ENCODE results near the gene GTF2F2.

GTF2F2 gene

DNA sequence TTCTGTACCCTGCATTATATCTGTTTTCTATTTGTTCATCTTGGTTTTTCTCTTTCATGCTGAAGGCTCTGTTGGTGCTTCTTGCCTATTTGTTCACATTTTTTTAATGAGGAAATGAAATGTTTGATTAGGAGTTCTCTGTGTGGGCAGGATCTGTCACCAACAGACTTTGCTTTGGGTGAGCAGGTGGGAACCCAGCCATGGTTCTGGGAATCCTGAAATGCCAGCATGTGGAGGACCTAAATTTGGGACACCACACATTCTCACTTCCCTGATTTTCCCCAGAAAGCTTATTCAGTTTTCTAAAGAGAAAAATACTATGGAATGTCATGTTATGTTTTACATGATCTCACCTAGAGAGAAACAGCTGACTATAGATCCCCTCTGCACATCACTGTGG is 186.7 kb downstream of the GTF2F2 start:
- no peak for DNase-seq

DNA sequence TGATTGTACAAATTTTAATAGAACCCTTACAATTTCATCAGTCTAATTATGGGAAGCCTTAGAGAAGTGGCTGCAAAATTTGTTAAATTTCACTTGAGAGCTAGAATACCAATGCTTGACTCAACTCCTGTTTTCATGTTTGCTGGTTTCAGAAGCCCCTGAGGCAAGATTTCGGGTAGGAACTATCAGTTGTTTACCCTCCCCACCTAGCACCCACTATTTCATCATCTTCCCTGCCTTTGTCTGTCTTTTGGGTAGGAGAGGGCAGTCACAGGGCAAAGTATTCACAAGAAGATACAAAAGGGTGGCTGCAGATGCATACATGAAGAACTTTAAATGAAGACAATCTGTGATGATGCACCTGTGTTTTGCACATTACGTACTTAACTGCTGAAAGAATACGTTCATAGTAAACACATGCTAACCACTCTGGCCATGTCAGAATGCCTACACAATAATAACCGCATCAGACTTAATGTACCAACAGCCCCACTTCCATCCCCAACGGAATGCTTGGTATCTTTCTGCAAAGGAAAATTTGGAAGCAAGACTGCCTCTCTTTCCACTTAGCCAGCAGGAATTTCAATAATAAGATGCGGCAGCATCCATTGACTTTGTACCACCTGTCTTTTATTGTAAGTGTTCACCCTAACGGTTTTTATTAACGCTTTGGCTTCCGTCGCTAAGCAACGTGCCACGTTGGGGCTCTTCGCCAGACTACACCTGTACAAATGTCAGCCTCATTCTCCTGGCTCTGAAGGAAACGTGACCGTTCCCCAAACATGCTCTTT is 190.2 kb downstream of the GTF2F2 start:
- no peak for DNase-seq

DNA sequence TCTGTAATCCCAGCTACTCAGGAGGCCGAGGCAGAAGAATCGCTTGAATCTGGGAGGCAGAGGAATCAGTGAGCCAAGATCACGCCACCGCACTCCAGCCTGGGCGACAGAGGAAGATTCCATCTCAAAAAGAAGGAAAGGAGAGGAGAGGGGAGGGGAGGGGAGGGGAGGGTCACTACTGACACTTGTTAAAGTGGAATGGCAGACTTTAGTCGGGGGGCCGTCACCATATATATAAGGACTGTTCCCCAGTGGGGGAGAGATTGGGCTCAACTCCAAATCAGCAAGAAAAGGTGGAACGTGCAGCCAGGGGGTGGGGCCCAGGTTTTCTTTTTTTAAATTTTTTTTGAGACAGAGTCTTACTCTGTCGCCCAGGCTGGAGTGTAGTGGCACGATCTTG is 194.5 kb downstream of the GTF2F2 start:
- DNase-seq = no peak

DNA sequence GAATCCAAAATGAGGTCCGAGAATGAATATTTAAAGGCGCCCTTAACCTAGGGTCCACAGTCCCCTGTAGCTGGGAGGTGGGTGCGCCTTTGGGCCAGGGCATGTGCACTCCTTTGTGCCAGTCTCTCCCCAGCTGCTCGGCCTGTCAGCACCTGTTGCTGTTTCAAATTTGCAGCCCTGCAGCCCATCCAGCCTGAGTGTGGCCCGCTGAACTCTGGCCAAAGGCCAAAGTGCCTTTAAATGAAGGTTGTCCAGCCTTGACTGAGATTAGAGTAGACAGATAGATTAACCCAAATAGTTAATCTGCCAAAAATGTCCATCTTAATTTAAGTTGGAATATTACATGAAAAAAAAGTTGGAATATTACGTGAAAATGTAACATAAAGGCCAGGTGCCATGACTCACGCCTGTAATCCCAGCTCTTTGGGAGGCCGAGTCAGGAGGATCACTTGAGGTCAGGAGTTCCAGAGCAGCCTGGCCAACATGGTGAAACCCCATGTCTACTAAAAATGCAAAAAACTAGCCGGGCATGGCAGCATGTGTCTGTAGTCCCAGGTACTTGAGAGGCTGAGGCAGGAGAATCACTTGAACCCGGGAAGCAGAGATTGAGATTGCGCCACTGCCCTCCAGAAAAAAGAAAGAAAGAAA is 195.3 kb downstream of the GTF2F2 start:
- no peak for DNase-seq

DNA sequence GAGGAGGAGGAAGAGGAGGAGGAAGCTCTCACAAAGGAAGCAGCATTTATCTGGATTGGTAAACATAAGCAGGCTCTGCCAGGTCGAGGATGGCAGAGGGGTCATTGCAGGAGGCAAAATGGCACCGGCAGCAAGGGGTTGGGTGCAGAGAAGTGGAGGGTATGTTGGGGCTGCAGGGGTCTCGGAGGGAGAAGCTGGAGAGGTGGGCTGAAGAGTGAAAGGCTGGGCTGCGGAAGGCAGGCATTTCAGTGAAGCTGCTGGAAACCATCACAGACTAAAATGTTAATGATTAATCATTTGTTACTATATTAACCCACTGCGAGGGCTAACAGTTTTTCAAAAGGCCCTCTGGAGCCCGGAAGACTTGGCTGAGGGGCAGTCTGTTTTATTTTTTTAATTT is 196.0 kb downstream of the GTF2F2 start:
- no peak for DNase-seq

DNA sequence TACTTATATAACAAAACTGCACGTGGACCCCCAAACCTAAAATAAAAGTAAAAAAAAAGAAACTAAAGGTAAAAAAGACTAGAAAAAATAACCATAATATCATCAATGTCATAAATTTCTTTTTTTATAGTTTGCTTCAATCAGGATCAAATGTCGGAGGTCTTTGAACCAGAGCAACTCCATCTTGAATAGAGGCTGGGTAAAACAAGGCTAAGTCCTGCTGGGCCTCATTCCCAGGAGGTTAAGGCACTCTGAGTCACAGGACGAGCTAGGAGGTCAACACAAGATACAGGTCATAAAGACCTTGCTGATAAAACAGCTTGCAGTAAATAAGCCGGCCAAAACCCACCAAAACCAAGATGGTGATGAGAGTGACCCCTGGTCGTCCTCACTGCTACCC is 196.7 kb downstream of the GTF2F2 start:
- DNase-seq = no peak

DNA sequence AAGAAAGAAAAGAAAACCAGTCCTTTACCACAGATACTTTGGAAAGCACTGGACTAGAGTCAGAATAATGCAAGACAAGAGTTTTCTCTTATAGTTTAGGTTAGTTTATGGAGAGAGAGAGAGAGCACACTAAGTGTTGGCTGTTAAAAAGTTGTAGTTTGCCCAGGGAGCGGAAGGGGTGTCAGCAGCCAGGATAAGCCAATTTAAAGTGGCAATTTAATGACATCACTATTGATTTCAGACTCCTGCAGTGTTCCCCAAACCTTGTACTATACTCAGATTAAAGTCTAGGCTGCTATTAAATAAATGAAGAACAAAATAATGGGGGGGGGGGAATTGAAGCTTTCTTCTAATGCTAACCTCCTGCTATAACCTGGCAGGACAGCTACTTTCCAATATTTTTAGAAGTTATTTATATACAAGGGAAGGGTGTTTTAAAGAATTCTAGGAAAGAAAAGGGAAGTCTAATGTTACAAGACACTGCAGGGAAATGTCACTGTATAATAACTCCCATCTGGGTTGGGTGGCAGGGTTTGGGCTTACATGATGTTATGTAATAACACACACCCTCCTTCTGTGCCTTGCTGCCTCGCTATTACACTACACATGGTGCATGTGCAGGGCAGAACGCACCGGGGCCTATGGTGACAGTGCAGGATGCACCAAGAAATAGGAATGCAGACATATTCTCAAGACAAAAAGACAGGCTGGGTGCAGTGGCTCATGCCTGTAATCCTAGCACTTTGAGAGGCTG is 200.7 kb downstream of the GTF2F2 start:
- no peak for DNase-seq

DNA sequence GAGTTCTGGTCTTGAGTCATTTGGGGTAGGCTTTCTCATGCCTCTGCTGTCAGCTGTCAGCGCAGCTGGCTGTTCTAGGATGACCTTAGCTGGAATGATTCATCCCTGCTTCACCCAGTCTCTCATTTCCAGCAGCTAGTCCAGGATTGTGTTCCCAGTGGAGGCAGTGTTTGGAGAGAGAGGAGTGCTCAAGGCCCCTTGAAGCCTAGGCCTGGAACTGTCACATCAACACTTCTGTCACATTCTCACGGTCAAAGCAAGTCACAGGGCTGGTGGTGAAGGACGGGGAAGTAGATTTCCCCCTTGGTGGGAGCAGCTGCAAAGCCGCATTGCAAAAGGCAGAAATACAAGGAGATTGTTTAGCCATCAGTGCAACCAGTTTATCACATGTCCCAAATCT is 205.5 kb downstream of the GTF2F2 start:
- DNase-seq = no peak

DNA sequence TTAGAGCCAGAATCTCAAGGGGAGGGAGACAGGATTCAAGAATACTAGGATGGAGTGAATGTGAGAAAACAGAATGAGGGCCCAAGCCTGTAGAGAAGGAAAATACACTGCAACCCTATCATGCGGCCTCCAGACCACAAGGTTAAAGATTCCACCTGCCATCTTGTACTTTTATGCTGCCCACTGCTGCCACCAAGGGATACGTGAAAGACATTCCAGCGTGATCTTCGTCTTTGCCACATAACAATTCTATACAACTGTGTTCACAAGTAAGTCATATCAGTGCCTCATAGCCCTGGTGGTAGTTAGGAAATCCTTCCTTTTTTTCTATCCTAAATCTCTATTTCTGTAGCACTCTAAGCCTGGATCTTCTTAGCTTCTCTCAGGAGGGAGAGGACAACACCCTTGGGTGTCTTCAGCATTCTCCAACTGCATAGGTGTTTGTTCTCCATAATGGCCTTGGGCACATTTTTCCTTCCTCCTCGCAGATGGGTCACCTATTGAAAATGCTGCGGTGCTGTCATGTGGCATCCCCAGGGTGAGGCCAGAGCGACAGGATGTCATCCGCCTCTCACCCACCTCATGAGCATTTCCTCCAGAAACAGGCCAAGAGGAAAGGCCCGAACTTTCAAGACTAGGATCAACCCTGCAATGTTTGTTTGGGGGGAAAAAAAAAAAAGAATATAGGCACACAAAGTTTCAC is 207.1 kb downstream of the GTF2F2 start:
- DNase-seq = no peak

DNA sequence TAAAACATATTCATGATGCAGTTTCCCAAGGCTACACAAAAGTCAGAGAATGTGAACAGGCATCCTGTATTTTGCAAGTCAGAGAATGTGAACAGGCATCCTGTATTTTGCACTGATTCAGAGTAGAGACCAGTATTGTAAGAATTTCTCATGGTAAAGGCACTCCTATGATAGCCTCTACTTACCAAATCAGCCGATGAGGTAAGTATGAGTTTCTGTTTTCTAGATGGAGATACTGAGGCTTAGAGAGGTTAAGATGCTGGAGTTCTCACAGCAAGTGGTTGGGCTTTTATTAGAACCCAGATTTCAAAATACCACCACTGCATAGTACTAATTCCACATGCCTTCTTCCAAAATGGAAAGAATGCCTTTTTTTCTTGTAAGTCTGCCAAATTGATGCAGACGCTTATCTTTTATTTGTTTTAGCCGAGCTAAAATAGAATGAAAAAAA is 208.4 kb downstream of the GTF2F2 start:
- DNase-seq = no peak

DNA sequence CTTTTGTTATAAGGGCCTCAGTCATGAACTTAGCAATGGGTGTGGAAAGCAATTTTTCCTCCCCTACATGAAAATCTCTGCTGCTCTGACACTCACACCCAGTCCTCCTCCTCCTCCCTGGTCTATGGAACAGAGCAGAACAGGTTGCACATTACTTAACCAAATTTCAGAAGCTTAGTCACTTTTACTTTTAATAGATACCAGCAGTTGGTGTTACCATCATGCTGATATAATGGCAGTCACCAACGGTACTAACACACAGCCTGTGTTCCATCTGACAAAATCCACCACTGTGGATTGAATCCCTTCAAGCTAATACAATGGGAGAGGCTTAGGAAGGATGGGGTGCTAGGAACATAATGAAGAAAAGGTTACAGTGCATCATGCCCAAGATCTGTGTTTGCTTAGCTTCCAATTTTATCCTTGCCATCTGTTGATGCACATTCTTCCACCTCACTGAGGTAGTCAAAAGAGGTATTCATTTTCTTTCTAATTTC is 210.9 kb downstream of the GTF2F2 start:
- no peak for DNase-seq

DNA sequence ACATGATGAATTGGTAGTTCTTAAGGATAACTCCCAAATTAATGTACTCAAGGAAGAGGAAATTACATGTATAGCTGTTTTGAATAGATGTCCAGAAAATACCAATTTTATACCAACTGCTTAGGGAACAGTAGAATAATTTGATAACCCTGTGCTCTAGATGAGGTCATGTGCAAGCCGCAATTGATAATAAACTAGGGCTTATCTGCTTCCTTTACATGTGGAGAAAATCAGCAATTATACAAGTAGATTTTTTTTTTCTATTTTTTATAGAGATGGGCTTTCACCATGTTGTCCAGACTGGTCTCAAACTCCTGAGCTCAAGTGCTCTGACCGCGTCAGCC is 211.4 kb downstream of the GTF2F2 start:
- DNase-seq = no peak

DNA sequence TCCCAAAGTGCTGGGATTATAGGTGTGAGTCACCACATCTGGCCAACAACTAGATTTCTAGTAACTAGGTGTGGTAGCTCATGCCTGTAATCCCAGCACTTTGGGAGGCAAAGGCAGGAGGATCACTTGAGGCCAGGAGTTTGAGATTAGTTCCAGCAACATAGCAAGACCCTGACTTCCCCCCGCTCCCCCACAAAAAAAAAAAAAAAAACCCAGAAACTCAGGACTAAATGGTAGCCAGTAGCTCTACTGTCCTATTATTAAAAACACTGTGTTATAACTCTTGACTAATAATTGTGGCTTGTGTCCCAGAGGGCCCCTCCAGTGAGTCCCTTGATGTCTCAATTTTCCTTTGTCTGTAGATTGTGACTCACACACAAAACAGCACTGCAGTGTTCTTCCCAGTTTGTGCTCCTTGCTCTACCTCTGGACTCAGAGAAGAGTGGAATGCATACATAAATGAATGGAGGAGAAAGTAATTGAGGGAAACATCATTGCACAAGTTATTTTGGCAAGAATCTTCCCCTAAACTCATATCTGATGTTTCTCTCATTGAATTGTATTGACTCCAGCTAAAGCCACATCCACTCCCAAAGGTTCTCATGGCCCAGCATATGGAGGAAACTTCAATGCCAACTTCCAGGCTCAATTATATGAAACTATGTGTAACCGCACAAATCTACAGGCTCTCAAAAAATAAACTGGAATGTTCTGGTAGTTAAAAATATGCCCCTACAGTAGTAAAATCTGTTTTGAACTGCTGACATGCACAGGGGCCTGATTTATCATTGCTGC is 211.9 kb downstream of the GTF2F2 start:
- no peak for DNase-seq

DNA sequence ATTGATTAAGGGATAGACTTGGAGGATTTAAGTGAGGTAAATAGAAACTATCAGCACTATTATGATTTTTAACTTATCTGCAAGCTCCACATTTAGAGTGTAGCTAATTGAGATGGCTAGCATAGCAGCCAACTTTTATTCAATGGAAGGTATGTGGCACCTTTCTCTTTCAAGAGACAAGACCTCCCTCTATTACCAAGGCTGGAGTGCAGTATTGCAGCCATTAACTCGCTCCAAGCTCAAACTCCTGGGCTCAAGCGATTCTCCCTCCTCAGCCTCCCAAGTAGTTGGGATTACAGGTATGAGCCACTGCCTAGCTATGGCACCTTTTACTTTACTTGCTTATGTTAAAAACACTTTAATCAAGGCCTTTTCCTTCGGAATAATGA is 212.5 kb downstream of the GTF2F2 start:
- no peak for DNase-seq

DNA sequence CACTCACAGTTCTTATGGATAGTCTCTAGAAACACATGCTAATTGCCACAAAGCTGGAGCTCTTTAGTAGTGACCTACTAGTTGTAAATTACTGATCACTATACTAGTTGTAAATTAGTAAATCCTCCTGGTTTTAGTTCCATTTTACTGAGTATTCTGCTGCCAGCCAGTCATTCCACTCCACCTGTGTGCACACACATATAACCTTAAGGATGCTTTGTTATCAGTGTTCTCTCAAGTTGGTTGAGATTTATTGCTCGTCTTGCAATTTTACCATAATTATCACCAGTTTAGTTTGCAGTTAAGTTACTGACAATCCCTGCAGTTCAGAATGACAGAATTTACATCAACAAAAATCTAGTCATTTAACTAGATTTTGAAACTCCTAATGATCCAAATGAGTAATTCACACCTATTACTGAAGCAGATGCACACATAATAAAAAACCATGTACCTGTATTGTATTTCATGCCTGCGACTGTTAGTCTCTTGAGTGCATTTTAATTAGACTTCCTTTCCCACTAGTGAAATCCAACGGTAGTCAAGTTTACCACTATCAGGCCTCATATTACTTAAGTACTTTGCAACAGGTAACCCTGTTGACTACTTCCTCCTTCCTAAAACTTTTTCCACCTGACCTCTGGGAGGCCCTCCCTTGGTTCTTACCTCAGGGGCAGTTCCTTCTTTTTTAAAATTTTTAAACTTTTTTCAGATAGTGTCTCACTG is 213.1 kb downstream of the GTF2F2 start:
- DNase-seq = no peak

Measured in KG1 (cell line).